Stimulated activated CD8-positive, alpha-beta memory T cell treated with anti-CD3 and anti-CD28 coated beads, Interleukin-12 subunit alpha, Interleukin-12 subunit beta, amount 100 ng/mL, for 4 hours (primary cell): Measurements from ENCODE around the gene TP53TG3D.
"Not testable (repeated sequence)": the region's sequence is repeated elsewhere in the genome, so short reads cannot be mapped to it uniquely, and the experiment has no call there.

Source experiments
- DNase-seq: peaks from one replicate; pipeline ENCODE4 v3.0.0-alpha.2; 2020; ENCODE audit warnings: low read depth

TP53TG3D gene, protein sequence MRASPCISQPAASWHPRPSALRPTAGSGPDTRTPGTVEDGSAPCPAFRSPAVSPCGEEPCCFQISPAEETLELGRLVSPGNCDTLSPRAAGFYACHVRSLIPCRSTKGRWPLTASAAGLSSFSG

GRCh38 chr16:32252986-32253385, at the start of gene TP53TG3D:
TP53TG3D (plus strand) TSS chr16:32253286; CDS start chr16:32253354, 68 bp downstream.
- DNase-seq = not testable (repeated sequence)

- not testable (repeated sequence) for DNase-seq
Observed at GRCh38 chr16:32253507-32253906, 421 bp downstream of the TP53TG3D start.

DNA sequence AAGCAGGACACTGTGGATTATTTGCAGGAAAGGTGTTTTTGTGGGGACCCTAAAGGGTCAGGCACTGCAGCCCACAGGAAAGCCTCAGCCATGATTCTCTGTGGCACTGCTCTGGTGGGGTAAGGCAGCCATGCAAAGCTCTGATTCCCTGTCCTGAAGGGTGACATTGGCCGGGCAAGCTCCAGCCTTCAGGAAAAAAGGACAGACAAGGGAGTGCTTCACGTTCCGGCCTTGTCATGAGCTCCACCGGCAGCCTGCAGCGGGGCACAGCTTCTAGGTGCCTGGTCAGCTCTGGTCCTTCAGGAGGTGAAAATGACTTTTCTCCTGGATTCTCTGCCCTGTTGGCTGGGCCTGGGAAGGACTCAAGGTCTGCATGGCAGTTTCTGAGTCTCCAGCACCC, 8.4 kb downstream of the TP53TG3D start:
- DNase-seq = not testable (repeated sequence)

- DNase-seq = not testable (repeated sequence)
Observed at GRCh38 chr16:32263552-32263951, 10.5 kb downstream of the TP53TG3D start.

- not testable (repeated sequence) for DNase-seq
Observed at GRCh38 chr16:32281910-32282309, 28.8 kb downstream of the TP53TG3D start.

- DNase-seq = not testable (repeated sequence)
Observed at GRCh38 chr16:32283024-32283423, 29.9 kb downstream of the TP53TG3D start.

DNA sequence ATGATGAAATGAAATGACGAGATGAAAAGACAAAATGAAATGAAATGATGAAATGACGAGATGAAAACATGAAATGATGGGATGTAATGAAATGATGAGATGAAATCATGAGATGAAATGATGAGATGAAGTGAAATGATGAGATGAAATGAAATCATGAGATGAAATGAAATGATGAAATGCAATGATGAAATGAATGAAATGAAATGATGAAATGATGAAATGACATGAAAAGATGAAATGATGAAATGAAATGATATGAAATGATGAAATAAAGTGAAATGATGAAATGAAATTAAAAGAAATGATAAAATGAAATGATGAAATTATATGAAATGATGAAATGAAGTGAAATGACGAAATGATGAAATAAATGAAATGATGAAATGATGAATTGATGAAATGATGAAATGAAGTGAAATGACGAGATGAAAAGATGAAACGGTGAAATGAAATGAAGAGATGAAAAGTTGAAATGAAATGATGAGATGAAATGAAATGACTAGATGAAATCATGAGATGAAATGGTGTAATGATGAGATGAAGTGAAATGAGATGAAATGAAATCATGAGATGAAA, 30.9 kb downstream of the TP53TG3D start:
- not testable (repeated sequence) for DNase-seq

- DNase-seq = not testable (repeated sequence)
Observed at GRCh38 chr16:32284800-32285796, 32.0 kb downstream of the TP53TG3D start.

DNA sequence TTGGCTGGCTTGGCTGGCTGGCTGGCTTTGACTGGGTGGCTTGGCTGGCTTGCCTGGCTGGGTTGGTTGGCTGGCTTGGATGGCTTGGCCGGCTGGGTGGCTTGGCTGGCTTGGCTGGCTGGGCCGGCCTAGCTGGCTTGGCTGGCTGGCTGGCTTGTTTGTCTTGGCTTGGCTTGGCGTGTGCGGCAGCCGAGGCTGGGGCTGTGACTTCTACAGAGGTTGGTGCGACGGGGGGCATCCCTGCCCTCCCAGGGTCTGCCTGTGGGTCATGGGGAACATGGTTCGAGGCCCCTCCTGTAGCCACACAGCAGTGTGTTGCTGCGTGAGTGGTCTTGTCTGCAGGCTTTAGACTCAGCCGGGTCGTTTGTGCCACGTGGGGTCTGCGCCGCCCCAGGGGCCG, 33.1 kb downstream of the TP53TG3D start:
- DNase-seq = not testable (repeated sequence)

GRCh38 chr16:32287743-32288142, 34.7 kb downstream of the TP53TG3D start:
- not testable (repeated sequence) for DNase-seq

- DNase-seq = not testable (repeated sequence)
Observed at GRCh38 chr16:32289197-32289596, 36.1 kb downstream of the TP53TG3D start.

GRCh38 chr16:32302776-32303175, 49.7 kb downstream of the TP53TG3D start:
- not testable (repeated sequence) for DNase-seq
